Esophagus (tissue), 2 donors: ENCODE data around the gene NSD1. TPM values are rescaled to one million over a fixed set of nuclear protein-coding genes. Genes with fewer than 3 reads are reported as not detected.
"Not testable (repeated sequence)": the region's sequence is repeated elsewhere in the genome, so short reads cannot be mapped to it uniquely, and the experiment has no call there.

Experiments
- H3K27ac ChIP-seq, 2 donors: one replicate each; pipeline ENCODE4 v1.5.1; 2013; ENCODE audit warnings: low read depth in 2 of 2, mild to moderate bottlenecking in 2 of 2, inconsistent platforms in 1 of 2, low read length in 1 of 2, moderate library complexity in 1 of 2
- H3K27me3 ChIP-seq, 2 donors: one replicate each; pipeline ENCODE4 v1.6.1; 2013; ENCODE audit warnings: low read length in 2 of 2, control low read depth in 1 of 2, mild to moderate bottlenecking in 1 of 2; ENCODE audit not compliant: insufficient read depth in 2 of 2, control insufficient read depth in 1 of 2
- H3K36me3 ChIP-seq, 2 donors: one replicate each; pipeline ENCODE4 v1.6.1; 2013; ENCODE audit warnings: low read length in 1 of 2; ENCODE audit not compliant: control insufficient read depth in 2 of 2, insufficient read depth in 2 of 2
- H3K4me1 ChIP-seq, 2 donors: one replicate each; pipeline ENCODE4 v1.6.1; 2013; ENCODE audit warnings: low read length in 1 of 2; ENCODE audit not compliant: control insufficient read depth in 2 of 2, insufficient read depth in 2 of 2
- H3K4me3 ChIP-seq, 2 donors: one replicate each; pipeline ENCODE4 v1.5.1; 2013; ENCODE audit warnings: low read length in 2 of 2, mild to moderate bottlenecking in 2 of 2, low read depth in 1 of 2, moderate library complexity in 1 of 2
- H3K9me3 ChIP-seq, 2 donors: one replicate each; pipeline ENCODE4 v1.6.1; 2013; ENCODE audit warnings: mild to moderate bottlenecking in 2 of 2, low read depth in 1 of 2, low read length in 1 of 2, moderate library complexity in 1 of 2; ENCODE audit not compliant: control insufficient read depth in 2 of 2, insufficient read depth in 1 of 2
- WGBS, 2 donors: extraction: QIAGEN DNeasy Blood & Tissue Kit; methylation state at CpG; one replicate each; pipeline ENCODE4 v1.1.7; 2013; 5-methylcytosine and 5-hydroxymethylcytosine counted together
- polyA plus RNA-seq, 2 donors: library from polyadenylated mRNA; stranded (reverse); fragments of 200-250 nt; gene quantifications; one replicate each; pipeline ENCODE4 v1.2.3, GENCODE V29; 2013
- donor health status: healthy with polysubstance abuse.
- donor health status: Bipolar disorder and iron deficiency.

NSD1 gene
- polyA plus RNA-seq, 2 donors: 7.4 to 8.7 TPM

DNA sequence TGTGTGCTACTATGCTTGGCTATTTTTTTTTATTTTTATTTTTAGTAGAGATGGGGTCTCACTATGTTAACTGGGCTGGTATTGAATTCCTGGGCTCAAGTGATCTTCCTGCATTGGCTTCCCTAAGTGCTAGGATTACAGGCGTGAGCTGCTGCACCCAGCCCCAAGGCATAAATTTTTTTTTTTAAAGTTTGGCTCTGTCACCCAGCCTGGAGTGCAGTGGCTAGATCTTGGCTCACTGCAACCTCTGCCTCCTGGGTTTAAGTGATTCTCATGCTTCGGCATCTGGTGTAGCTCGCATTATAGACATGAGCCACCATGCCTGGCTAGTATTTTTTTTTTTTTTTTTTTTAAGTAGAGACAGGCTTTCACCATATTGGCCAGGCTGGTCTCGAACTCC is 99.6 kb downstream of the NSD1 start:
- WGBS, 2 donors: 46 to 59% methylated on average over 4 of the region's 4 CpGs
- H3K4me1 ChIP-seq: no peaks in the 10 kb centered on the region
- no peaks in the 10 kb centered on the region for H3K9me3 ChIP-seq
- H3K27me3 ChIP-seq: no peaks in the 10 kb centered on the region
- H3K27ac ChIP-seq: no peak overlapping the region
- no peak overlapping the region for H3K4me3 ChIP-seq
- peaks cover 0 to 2% of the 10 kb centered on the region in 2 donors for H3K36me3 ChIP-seq

DNA sequence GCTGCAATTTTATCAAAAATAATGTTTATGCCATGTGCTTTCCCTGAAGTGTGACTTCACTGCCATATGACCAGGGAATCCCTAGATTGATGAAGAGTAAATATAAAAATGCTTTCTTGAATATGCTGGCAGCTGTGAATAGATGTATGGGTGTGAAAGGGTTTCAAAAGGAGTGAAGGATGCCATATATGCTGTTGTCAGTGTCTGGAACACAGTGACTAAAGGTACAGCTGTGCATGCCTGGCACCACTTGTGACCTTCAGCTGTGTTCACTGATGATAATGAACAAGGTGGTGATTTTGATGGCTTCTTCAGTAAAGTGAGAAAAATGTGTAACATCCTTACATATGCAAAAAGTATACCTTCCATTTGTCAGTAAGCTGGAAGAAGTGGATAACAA is 100.2 kb downstream of the NSD1 start:
- Histone ChIP-seq H3K27me3 (no peaks in the 10 kb centered on the region), H3K4me1 (no peaks in the 10 kb centered on the region), H3K27ac (no peak overlapping the region), H3K36me3 (peaks cover 2 to 3% of the 10 kb centered on the region in 2 donors), H3K9me3 (no peaks in the 10 kb centered on the region), H3K4me3 (no peak overlapping the region)

DNA sequence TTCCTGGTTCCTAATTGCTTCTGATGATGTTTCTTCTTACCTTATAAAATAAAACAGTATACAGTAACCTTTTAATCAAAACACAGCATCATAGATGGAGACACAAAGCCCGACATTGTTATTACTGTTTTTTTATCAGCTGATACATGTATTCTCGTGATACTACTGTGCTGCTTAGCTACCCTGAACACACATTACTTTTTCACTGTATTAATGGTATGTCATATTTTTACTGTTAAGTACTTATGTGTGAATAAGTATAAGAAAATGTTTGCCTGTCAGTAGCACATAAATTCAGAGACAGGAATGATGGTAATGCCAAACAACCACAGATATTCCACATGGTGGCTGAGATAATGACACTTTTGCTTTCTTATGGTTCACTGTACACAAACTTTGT is 101.3 kb downstream of the NSD1 start:
- H3K36me3 ChIP-seq: peaks cover 2 to 3% of the 10 kb centered on the region in 2 donors
- no peak overlapping the region for H3K4me3 ChIP-seq
- H3K27ac ChIP-seq: no peak overlapping the region
- H3K9me3 ChIP-seq: no peaks in the 10 kb centered on the region
- H3K4me1 ChIP-seq: no peaks in the 10 kb centered on the region
- H3K27me3 ChIP-seq: no peaks in the 10 kb centered on the region
- WGBS, 2 donors: 85 to 86% methylated on average over 2 of the region's 2 CpGs

DNA sequence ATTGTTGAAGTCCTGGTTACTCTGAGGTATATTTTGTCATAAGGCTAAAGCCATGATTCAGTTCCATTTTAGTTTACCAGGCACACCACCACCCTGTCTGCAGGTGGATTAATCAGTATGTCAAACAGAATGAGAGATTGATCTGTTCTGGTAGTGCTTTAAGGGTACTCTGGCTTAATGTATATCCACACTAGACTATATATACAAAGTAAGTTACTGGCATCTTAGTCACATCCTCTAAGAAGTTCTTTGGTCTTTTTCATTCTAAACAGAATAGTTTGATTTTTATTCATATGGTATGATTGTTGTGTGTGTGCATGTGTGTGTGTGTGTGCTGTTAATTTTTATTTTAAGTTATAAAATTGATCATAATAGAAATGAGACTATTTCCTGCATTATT is 108.2 kb downstream of the NSD1 start:
- H3K27ac ChIP-seq: no peak overlapping the region
- H3K27me3 ChIP-seq: no peaks in the 10 kb centered on the region
- H3K36me3 ChIP-seq: peaks cover 0 to 9% of the 10 kb centered on the region in 2 donors
- H3K9me3 ChIP-seq: no peaks in the 10 kb centered on the region
- H3K4me1 ChIP-seq: no peaks in the 10 kb centered on the region
- no peak overlapping the region for H3K4me3 ChIP-seq

DNA sequence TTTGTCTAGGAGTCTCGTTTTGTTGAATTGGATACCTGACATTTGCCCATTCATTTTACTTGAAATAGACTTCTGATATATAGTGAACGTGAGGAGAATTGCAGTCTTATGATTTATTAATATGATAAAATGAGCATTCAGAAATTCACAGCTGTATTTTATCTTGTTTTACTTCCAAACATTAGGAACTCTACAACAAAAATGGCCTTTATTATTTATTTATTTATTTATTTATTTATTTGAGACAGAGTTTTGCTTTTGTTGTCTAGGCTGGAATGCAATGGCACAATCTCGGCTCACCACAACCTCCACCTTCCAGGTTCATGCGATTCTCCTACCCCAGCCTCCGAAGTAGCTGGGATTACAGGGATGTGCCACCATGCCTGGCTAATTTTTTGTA is 108.7 kb downstream of the NSD1 start:
- H3K4me1 ChIP-seq: no peaks in the 10 kb centered on the region
- H3K9me3 ChIP-seq: no peaks in the 10 kb centered on the region
- no peaks in the 10 kb centered on the region for H3K27me3 ChIP-seq
- no peak overlapping the region for H3K27ac ChIP-seq
- no peak overlapping the region for H3K4me3 ChIP-seq
- WGBS, 2 donors: 89 to 93% methylated on average over 5 of the region's 5 CpGs
- H3K36me3 ChIP-seq: peaks cover 4 to 11% of the 10 kb centered on the region in 2 donors

DNA sequence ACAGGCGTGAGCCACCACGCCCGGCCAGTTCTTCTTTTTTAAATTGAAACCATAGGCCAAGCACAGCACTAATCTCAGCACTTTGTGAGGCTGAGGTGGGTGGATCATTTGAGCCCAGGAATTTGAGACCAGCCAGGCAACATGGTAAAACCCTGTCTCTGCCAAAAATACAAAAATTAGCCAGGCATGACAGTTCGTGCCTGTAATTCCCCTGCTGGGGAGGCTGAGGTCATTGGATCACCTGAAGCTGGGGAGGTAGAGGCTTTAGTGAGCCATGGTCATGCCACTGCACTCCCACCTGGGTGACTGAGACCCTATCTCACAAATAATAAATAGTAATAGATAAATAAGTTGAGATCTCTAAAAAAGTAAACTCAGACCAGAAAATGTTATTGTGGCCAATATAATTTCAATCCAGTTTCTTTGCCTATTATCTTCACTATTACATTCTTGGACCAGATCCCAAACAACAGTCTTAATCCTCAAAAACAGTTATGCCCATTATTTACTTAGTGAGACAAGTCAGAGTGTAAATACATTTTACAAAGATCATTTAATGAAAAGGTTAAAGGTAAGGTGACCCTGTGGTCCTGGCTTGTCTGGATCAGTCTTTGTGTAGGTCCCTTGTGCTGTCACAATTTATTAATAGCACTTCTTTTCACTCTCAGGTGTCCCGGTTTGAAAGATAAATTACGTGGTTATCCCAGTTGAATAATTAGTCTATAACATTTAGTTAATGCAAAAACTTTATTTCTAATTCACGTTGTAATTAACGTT is 116.4 kb downstream of the NSD1 start:
- Histone ChIP-seq H3K9me3 (no peaks in the 10 kb centered on the region), H3K27ac (no peak overlapping the region), H3K4me3 (no peak overlapping the region), H3K36me3 (peaks cover 16 to 17% of the 10 kb centered on the region in 2 donors), H3K4me1 (no peaks in the 10 kb centered on the region), H3K27me3 (no peaks in the 10 kb centered on the region)
- WGBS, 2 donors: 81% methylated on average over 8 of the region's 8 CpGs

DNA sequence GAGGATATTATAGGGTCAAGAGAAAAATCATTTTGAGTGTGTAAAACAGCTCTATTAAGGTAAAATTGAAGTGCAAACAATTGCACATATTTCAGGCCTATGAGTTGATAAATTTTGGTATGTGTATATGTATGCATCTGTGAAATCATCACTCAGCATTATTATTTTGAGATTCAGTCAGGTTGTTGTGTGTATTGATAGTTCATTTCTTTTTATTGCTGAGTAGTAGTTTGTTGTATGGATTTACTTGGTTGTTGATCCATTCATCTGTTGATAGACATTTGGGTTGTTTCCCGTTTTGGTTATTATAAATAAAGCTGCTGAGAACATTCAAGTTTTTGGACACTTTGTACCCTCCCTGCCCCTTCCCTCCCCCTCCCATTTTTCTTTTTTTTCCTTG is 119.7 kb downstream of the NSD1 start:
- 75 to 86% methylated on average over 1 of the region's 1 CpG for WGBS, 2 donors
- H3K27ac ChIP-seq: no peak overlapping the region
- H3K4me1 ChIP-seq: no peaks in the 10 kb centered on the region
- H3K4me3 ChIP-seq: no peak overlapping the region
- H3K27me3 ChIP-seq: no peaks in the 10 kb centered on the region
- H3K9me3 ChIP-seq: no peaks in the 10 kb centered on the region
- peaks cover 5 to 11% of the 10 kb centered on the region in 2 donors for H3K36me3 ChIP-seq

DNA sequence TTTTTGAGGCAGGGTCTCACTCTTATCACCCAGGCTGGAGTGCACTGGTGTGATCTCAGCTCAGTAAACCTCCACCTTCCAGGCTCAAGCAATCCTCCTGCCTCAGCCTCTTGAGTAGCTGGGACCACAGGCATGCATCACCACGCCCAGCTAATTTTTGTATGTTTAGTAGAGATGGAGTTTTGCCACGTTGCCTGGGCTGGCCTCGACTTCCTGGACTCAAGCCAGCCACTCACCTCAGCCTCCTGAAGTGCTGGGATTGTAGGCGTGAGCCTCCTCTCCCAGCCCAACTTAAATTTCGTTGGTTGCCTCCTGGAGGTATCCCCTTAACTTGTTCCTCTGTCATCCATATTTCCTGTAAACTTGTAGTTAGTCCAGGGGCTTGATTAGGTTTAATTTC is 122.7 kb downstream of the NSD1 start:
- Histone ChIP-seq H3K36me3 (peaks cover 13 to 21% of the 10 kb centered on the region in 2 donors), H3K27me3 (no peaks in the 10 kb centered on the region), H3K27ac (no peak overlapping the region), H3K9me3 (no peaks in the 10 kb centered on the region), H3K4me1 (no peaks in the 10 kb centered on the region), H3K4me3 (no peak overlapping the region)
- WGBS, 2 donors: 48 to 49% methylated on average over 5 of the region's 5 CpGs

DNA sequence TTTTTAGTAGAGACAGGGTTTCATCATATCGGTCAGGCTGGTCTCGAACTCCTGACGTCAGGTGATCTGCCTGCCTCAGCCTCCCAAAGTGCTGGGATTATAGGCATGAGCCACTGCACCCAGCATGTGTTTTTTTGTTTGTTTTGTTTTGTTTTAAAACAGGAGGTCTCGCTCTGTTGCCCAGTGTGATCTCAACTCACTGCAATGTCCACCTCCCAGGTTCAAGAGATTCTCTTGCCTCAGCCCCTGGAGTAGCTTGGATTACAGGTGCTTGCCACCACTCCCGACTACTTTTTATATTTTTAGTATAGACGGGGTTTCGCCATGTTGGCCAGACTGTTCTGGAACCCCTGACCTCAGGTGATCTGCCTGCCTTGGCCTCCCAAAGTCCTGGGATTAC is 125.1 kb downstream of the NSD1 start:
- H3K4me1 ChIP-seq, H3K27me3 ChIP-seq, H3K4me3 ChIP-seq, H3K27ac ChIP-seq, H3K9me3 ChIP-seq: not testable (repeated sequence)
- H3K36me3 ChIP-seq: peaks cover 8 to 19% of the 10 kb centered on the region in 2 donors
- 94 to 95% methylated on average over 7 of the region's 7 CpGs for WGBS, 2 donors

DNA sequence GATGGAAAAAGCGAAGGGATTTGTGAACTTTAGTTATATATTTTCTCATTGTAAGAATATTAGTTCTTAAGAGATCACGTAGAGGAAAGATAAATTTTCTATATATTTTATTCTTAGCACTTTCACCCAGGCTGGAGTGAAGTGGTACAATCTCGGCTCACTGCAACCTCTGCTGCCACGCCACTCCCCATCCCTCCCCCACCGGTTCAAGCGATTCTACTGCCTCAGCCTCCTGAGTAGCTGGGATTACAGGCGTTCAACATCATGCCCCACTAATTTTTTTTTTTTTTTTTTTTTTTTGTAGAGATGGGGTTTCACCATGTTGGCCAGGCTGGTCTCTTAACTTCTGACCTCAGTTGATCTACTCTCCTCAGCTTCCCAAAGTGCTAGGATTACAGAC is 127.4 kb downstream of the NSD1 start:
- Histone ChIP-seq H3K4me1 (peaks cover 0 to 2% of the 10 kb centered on the region in 2 donors), H3K27ac (no peak overlapping the region), H3K27me3 (no peaks in the 10 kb centered on the region), H3K36me3 (peaks cover 8 to 23% of the 10 kb centered on the region in 2 donors), H3K4me3 (no peak overlapping the region), H3K9me3 (no peaks in the 10 kb centered on the region)
- 91 to 98% methylated on average over 7 of the region's 7 CpGs for WGBS, 2 donors
